ENCODE data around the gene TMEM100.
A peak's percentile ranks its signal among the peaks of the same experiment; 100 is the strongest.

The TMEM100 gene, protein sequence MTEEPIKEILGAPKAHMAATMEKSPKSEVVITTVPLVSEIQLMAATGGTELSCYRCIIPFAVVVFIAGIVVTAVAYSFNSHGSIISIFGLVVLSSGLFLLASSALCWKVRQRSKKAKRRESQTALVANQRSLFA

DNA sequence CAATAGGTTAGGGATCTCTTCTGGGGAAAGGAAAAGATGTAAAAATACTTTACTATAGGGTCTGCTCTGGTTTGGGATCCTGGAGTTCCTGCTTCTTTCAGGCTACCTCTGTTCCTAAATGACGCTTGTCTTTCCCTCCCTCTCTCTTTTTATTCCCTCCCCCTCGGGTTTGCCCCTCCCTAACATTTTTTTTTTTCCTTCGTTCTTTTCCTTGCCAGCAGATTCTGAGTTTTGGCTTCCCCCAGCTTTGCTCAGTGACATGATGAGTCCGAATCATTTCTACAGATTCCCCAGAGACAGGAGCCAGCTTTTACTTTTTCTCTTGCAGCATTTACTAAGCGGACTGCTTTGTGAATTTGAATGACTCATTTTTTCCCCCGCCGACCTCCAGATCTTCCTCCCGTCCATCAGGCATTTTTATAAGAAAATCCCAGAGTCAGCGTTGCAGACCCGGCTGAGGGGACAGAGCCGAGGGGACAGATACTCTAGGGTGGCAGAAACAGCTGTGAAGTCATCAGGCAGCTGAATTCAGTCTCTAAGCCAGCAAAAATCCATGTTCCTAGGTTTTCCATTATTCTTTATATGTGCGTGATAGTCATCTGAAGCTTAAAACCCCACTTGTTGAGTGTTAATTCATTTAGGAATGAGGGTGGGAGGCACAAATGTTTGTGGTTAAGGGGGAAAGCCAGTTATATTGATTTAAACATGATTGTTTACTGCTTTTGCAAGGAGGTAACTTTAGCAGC lies at the start of gene TMEM100:
Gene TMEM100 (minus strand): TSS at position 123 of the 746 bp plus-strand sequence. CDS start 1,794 bp downstream, outside the sequence.
- FAIRE-seq (no peak), DNase-seq (ENCODE audit: extremely low spot score, insufficient read length, low read depth) (no peak)

DNA sequence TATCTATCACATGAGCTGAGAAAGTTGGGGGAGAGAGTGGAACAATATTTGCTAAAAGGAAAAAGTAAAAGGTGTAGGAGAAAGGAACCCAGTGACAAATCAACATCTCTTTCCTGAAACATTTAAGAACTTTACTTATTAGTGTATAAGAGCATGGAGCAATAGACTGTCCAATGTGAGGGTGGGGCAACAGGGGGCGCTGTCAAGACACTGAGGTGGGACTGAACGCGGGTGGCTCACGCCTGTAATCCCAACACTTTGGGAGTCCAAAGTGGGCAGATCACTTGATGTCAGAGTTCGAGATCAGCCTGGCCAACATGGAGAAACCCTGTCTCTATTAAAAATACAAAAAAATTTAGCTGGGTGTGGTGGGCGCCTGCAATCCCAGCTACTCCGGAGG lies 49.4 kb upstream of the TMEM100 start:
- DNase-seq (ENCODE audit: extremely low spot score, insufficient read length, low read depth), result no peak
- no peak for FAIRE-seq

DNA sequence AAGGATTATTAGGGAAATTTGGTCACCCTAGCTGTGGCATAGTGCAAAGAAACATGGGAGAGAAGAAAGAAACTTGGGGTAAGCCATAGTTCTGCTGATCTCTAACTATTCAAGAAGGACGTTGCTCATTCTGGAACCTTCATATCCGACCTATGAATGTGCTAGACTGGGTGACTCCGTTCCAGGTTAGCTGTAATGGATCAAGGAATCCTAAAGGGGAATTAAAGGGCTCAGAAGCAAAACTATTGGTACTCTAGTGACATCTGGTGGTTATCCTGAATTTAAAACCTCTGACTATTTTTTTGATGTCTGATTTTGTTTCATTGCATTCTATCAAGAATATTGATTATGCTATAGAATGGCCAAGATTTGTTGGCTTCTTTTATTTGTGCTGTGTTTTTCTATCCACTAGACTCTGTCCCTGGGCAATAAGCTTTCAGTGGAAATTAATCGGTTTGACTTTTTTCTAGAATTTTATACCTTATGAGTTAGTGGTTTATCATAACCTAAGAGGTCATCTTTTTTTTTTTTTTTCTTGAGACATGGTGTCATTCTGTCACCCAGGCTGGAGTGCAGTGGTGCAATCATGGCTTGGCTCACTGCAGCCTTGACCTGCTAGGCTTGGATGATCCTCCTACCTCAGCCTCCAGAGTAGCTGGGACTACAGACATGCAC lies 47.7 kb upstream of the TMEM100 start:
- DNase-seq (ENCODE audit: extremely low spot score, insufficient read length, low read depth), result peak; percentile 14
- peak; percentile 5 for FAIRE-seq

DNA sequence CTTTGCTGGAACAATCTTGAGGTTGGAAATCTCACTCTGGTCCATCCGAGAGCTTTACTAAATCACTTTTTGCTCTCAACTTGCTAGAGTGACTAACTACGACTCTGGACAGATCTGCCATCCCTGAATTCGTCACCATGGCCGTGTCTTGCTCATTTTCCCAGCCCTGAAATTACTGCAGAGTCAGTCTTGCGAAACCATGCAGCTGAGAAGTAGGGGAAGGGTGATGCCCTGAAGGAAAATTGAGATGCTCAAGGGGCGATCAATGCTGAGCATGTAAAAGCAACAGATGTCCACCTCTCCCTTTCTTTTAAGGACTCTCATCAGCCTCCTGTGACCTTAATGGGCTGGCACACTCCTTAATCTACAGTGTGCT lies 46.9 kb upstream of the TMEM100 start:
- DNase-seq (ENCODE audit: extremely low spot score, insufficient read length, low read depth), result no peak
- FAIRE-seq, result no peak

DNA sequence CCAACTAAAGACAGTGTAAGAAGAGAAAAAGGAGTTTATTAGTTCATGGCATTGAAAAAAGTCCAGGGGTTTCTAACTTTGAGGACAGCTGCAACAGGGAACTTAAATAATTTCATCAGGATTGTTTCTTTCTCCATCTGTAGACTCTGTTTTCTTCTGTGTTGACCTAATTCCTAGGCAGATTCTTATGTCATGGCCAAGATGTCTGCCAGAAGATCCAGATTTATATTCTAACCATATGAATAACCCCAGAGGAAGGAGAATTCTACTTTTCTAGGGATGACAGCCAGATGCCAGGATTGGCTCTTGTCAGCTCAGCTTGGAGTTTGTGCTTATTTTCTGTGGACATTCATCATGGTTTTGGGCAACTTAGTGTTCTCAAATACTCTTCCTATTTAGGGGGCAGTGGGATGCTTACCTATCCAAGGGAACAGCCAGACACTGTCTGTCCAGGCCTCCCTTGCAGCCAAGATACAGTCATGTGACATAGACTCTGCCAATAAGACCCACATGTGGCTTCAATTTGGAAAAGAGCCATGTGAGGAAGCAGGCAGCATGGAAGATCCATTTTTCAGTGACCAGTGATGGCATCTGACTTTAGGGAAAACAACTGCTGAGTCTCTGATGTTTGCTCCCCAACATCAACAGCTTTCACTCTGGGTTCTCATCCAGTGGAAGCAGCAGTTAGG lies 46.4 kb upstream of the TMEM100 start:
- no peak for DNase-seq (ENCODE audit: extremely low spot score, insufficient read length, low read depth)
- no peak for FAIRE-seq

DNA sequence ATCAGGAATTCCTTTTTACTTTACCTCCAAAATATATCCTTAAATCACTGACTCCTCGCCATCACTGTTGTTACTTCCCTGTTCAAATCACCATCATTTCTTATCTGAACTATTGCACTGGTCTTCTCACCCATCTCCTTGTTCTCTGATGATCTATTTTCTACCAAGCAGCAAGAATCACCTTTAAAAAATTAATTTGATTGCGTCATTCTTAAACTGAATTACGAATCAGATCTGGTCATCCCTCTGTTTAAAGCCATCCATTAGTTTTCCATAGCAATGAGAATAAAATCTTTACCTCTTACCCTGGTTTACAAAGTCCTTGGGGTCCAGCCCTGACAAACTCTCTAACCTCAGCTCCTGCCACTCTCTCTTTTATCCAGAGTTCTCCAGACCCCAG lies 42.8 kb upstream of the TMEM100 start:
- FAIRE-seq (no peak), DNase-seq (ENCODE audit: extremely low spot score, insufficient read length, low read depth) (no peak)

DNA sequence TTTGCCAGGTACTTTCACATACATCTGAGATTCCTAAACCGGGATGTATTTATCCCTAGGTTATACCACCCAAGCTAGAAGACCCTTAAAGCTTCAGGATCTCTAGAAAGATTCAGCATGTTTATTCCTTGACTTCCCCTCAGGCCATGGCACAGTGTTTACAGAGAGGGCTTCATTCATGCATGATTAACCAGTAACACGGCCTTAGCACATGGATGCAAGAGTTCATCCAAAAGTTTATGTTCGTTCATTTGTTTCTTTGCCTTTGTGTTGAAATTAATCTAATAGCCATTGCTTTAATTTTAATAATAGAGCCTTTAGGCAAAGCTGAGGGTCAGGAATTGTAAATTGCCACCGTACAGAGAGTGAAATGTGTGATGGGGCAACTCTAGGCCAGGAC lies 41.9 kb upstream of the TMEM100 start:
- DNase-seq (ENCODE audit: extremely low spot score, insufficient read length, low read depth) (no peak), FAIRE-seq (no peak)

DNA sequence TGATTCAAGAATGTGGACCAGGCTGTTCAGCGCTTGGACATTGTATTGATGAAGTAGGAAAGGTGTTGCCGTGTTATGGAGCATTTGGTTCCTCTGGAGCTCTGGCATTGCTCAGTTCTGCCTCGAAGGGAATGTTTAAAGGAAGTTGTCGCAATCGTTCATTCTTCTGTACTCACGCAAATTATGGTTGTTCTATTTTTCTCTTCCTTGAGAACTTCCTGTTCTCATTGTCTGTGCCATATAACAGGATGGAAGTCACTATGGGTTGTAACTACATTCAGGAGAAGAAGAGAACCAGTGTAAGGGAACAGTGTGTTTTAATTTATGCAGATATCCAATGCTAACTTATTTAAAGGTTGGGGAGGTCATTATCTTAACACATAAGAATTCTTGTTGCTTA lies 41.2 kb upstream of the TMEM100 start:
- FAIRE-seq (no peak), DNase-seq (ENCODE audit: extremely low spot score, insufficient read length, low read depth) (no peak)

DNA sequence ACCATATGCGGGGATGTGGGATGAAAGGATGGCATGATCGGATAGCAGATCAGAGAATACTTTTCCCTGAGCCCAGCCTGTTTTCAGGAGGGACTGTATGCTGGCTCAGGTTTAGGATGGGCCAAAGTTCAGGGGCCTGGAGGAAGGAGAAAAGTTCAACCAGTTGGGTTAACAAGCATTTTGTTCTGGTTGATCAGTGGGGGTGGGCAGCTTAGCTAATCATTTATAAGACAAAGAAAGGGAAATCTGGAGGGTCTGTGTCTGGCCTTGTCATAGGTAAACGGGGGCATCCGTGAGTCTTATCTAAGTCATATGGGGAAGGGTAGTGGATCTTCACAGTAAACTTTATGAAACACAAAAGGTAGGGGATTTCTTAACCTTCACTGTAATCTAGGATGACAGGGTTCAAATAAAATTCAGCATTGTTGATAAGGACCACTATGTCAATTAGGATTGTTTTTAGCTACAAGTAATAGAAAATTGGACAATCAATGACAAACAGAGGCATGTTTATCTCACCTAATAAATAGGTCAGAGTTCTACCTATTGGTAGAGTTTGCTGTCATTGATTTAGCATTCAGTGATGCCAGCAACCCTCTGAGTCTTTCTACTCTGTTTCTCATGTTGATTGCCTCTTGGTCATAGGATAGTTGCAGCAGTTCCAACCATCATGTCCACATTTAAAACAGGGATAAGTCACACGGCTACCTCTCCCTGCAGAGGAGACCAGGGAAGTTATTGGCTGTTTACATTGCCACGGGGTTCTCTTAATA lies 39.6 kb upstream of the TMEM100 start:
- FAIRE-seq (no peak), DNase-seq (ENCODE audit: extremely low spot score, insufficient read length, low read depth) (no peak)

DNA sequence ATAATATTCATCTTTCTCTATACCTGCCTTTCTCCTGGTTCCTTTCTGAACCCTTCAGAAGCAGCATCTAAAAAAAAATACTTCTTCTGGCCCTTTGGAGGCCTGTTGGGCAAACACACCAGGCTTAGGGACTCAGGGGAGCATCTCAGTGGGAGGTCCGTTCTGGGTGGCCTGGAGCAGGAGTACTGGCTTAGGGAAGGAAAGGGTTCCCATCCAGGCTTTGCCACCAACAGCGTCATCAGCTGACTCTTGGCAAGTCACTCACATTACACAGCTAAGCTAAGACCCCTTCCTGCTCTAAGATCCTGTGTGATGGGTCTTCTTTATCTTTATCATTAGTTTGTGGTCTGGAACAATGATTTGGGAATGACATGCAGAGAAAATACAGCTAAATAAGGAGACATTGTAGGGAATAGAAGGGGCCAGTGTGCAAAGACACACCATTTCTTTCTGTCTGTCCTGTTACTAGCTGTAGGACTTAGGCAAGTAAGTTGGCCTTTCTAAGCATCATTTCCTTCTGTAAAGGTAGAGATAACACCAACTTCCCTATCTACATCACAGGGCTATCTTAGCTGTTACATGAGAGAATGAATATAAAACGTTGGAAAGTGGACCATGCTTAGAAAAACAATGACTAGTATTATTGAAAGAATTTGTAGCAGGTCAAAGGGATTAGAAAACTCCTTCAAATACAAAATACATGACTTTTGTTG lies 38.1 kb upstream of the TMEM100 start:
- no peak for FAIRE-seq

DNA sequence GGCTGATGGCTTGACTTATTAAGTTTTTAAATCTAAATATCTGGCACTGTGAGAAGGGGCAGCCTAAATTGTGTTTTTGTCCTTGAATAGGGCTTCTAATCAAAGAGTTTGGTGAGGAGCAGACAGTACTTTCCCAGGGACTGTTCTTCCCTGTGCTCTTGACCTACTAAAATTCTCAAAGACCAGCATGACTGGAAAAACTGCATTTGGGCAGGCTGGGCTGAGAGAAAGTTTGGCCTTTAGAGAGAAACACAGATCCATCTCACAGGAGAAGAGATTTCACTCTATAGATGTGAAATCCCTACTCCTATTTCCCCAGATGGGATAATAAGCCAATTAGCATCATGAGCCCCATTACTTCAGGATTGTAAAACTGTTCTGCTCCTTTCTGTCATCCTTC lies 35.5 kb upstream of the TMEM100 start:
- FAIRE-seq (no peak), DNase-seq (ENCODE audit: extremely low spot score, insufficient read length, low read depth) (no peak)

More for the DNA sequence above, 38.1 kb upstream of the TMEM100 start:
- DNase-seq (ENCODE audit: extremely low spot score, insufficient read length, low read depth), result no peak

DNA sequence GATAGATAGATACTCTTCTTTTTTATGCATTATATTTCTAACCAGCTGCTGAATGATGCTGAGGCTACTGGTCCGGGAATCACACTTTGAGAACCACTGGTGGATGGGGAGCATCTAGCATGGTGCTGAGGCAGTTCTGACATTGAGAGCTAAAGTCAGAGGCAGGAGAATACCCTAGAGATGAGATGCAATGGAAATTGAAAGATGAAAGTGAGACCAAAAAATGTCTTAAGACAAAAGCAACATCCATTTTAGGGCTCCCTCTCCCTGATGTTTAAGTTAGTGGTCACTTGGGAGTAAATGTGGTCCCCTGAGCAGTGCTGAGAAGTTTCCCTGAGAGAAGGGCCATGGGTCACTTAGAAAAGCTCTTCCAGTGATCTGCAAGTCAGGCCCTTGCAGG lies 35.0 kb upstream of the TMEM100 start:
- no peak for DNase-seq (ENCODE audit: extremely low spot score, insufficient read length, low read depth)
- no peak for FAIRE-seq

DNA sequence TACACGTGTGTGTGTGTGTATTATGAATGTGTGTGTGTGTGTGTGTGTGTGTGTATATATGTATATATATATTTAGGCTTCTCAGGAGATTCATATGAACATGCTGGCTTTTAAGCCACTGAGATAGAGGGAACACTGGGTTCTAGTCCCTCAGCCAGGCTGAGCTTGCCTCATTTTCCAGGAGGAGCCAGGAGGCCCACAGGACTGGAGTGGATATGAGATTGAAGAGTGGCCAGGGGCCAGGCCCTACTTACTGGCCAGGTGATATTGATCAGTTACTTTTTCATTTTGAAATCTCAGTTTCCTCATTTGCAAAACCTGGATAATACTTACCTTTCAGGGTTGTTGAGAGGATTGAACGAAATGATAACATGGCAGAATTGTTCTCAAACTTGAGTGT lies 34.0 kb upstream of the TMEM100 start:
- FAIRE-seq (no peak), DNase-seq (ENCODE audit: extremely low spot score, insufficient read length, low read depth) (no peak)

DNA sequence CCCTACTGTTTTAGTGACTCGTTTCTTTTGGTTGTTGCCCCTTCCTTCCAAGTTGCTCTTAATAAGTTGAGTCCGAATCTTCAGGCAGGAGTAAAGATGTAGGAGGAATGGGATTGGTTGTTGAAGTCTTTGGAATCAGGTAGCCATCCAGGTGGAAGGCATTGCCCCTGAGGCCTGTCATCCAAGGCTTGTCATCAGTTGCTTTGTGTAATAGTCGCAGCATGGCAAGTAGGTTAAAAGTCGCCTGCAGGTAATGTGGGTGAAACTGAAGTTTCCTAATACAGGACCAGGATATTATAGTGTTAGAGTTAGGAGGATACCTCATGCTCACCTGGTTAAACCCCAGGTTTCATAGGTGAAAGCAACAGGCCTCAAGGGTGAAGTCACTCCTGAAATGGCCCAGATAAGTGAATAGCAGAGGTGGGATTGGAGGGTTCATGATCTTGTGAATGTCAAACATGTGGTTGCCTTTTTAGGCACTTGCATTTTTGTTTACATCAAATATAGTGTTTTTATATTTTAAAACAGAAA lies 29.1 kb upstream of the TMEM100 start:
- DNase-seq (ENCODE audit: extremely low spot score, insufficient read length, low read depth), result no peak
- no peak for FAIRE-seq

DNA sequence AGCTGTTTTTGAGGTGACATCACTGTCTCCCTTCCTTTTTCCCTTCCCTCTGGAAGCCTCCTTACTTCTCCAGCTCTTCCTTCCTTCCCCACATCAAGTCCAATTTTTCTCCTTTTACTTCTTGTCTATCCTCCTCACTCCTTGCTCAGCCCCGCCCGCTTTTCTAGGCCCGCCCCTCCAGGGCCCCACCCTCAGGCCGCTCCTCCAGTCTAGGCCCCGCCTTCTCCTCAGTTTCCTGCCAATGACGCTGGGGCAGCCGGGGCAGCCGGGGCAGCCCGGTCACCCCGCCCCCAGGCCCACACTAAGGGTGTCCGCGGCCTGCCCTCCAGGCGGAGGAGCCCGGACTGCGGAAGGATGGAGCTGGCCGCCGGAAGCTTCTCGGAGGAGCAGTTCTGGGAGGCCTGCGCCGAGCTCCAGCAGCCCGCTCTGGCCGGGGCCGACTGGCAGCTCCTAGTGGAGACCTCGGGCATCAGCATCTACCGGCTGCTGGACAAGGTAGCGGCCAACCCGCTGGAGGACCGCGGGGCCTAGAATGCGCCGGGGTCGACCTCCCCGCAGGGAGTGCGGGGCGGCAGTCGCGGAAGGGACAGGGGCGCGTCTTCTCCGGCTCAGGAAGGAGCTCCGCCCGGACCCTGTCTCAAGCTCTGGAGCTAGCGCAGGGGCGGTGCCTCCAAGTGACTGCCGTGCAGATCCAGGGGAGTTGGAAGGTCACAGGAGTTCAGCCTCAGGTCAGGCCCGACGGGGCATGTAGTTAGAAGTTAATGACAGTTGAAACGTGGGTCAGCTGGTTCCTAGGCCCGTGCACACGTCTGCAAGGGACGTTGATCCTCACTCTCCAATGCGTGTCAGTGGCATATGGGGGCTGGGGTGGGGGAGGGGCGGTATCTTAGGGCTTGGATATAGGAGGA lies 28.3 kb upstream of the TMEM100 start, which contains the start of gene PCTP:
Gene PCTP (plus strand): TSS at position 302 of the 908 bp plus-strand sequence. CDS start 53 bp downstream, at position 355.
- DNase-seq (ENCODE audit: extremely low spot score, insufficient read length, low read depth), result peak; percentile 84
- peak; percentile 90 for FAIRE-seq

DNA sequence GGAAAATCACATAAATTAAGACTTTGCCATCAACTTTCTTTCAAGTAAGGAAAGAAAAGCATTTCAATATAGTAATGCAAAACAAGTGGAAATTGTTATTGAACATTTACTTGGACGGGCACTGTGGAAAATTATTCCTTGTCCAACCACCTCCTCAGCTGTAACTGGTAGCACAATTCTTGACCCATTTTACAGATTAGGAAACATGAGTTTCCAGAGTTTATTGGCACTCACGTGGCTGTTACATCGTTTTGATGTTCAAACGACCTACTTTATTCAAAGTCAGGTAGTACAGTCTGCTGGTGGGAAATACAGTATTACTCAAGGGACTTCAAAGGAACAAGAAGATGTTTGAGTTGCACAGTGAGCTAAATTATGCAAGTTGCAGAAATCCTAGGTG lies 27.3 kb upstream of the TMEM100 start:
- FAIRE-seq, result no peak

DNA sequence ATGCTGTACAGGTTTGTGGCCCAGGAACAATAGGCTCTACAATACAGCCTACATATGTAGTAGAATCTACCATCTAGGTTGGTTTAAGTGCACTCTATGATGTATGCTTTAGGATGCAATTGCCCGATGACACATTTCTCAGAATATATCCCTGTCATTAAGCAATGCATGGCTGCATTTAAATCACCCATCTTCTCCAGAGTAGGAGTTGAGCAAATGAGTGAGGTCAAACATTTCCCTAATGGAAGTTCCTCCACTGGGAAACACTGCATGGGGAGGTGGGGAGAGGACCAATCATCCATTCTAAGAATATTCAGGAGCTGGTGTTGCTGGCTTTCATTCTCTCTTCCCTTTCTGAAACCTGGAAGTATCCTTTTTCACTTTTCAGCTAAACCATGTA lies 26.2 kb upstream of the TMEM100 start:
- no peak for DNase-seq (ENCODE audit: extremely low spot score, insufficient read length, low read depth)
- no peak for FAIRE-seq

More for the DNA sequence above, 27.3 kb upstream of the TMEM100 start:
- DNase-seq (ENCODE audit: extremely low spot score, insufficient read length, low read depth), result no peak

DNA sequence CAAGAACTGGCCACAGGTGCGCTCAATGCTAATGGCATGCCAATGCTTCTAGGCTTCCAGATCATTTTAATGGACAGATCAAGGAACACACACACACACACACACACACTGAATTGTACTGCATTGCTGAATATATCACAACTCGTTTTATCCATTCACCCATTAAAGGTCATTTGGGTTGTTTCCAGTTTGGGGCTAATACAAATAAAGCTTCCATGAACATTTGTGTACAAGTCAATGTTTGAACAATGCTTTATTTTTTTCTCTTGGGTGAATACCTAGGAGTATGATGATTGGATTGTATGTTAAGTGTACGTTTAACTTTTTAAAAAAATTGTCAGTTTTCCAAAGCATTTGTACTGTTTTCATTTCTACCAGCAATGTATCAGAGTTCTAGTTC lies 24.5 kb upstream of the TMEM100 start:
- FAIRE-seq (no peak), DNase-seq (ENCODE audit: extremely low spot score, insufficient read length, low read depth) (no peak)
